CD14-positive monocyte (primary cell): ENCODE data around the gene PDE4B. TPM values are rescaled to one million over a fixed set of nuclear protein-coding genes. Genes with fewer than 3 reads are reported as not detected.

ENCODE experiments used
- DNase-seq, 3 donors: peaks; one replicate each; pipeline ENCODE4 v3.0.0-alpha.2; 2011 to 2022
- H2AFZ ChIP-seq: 2 replicates; pipeline ENCODE4 v1.6.0; 2012; ENCODE audit warnings: mild to moderate bottlenecking, low read depth, low read length, inconsistent platforms; ENCODE audit not compliant: insufficient read depth, poor library complexity, severe bottlenecking
- H3K27ac ChIP-seq, 2 donors: 1 replicate in 1 of 2; 2 replicates in 1 of 2; pipeline ENCODE4 v1.5.1; 2012 to 2013; ENCODE audit warnings: low read length in 2 of 2, control low read depth in 1 of 2, inconsistent platforms in 1 of 2, low read depth in 1 of 2, mild to moderate bottlenecking in 1 of 2
- H3K27me3 ChIP-seq, 2 donors: one replicate each; pipeline versions ENCODE4 v1.6.0 to v1.6.1; 2011 to 2013; ENCODE audit warnings: low read length in 2 of 2; ENCODE audit not compliant: control insufficient read depth in 2 of 2, insufficient read depth in 2 of 2
- H3K36me3 ChIP-seq, 2 donors: replicated peaks in 1 of 2; 1 replicate in 1 of 2; 2 replicates in 1 of 2; pipeline versions ENCODE4 v1.5.1 to v1.6.1; 2012 to 2013; ENCODE audit warnings: low read length in 2 of 2, control low read depth in 1 of 2, inconsistent platforms in 1 of 2, mild to moderate bottlenecking in 1 of 2; ENCODE audit not compliant: insufficient read depth in 2 of 2, control insufficient read depth in 1 of 2
- H3K4me1 ChIP-seq, 2 donors: 1 replicate in 1 of 2; 2 replicates in 1 of 2; pipeline versions ENCODE4 v1.5.1 to v1.6.1; 2012 to 2013; ENCODE audit warnings: low read length in 2 of 2, control low read depth in 1 of 2, inconsistent platforms in 1 of 2, mild to moderate bottlenecking in 1 of 2, moderate library complexity in 1 of 2; ENCODE audit not compliant: insufficient read depth in 2 of 2, control insufficient read depth in 1 of 2
- H3K4me2 ChIP-seq: replicated peaks from 2 replicates; pipeline ENCODE3; 2012; ENCODE audit warnings: low read length, moderate library complexity, mild to moderate bottlenecking; ENCODE audit not compliant: poor library complexity, severe bottlenecking; ENCODE audit errors: extremely low read depth
- H3K4me3 ChIP-seq, 3 experiments: fragments of 200-600 bp in 1 of 3; sonication (generic) in 1 of 3; replicated peaks in 1 of 3; 1 replicate in 2 of 3; 2 replicates in 1 of 3; pipeline ENCODE4 v1.5.1; 2011 to 2013; ENCODE audit warnings: low read length in 3 of 3, mild to moderate bottlenecking in 3 of 3, control low read depth in 2 of 3, low read depth in 2 of 3, inconsistent platforms in 1 of 3, moderate library complexity in 1 of 3
- H3K79me2 ChIP-seq: 2 replicates; pipeline ENCODE4 v1.6.0; 2012; ENCODE audit warnings: mild to moderate bottlenecking, control low read depth, inconsistent platforms, low read length, moderate library complexity; ENCODE audit not compliant: insufficient read depth
- H3K9ac ChIP-seq: 2 replicates; pipeline ENCODE4 v1.6.0; 2017; ENCODE audit warnings: low read length, mild to moderate bottlenecking; ENCODE audit not compliant: insufficient read depth, poor library complexity, severe bottlenecking
- H3K9me3 ChIP-seq, 2 donors: replicated peaks in 1 of 2; 1 replicate in 1 of 2; 2 replicates in 1 of 2; pipeline versions ENCODE4 v1.5.1 to v1.6.1; 2012 to 2013; ENCODE audit warnings: low read length in 2 of 2, control low read depth in 1 of 2; ENCODE audit not compliant: control insufficient read depth in 1 of 2, insufficient read depth in 1 of 2
- H4K20me1 ChIP-seq: 2 replicates; pipeline ENCODE4 v1.6.0; 2012; ENCODE audit warnings: mild to moderate bottlenecking, low read length, control low read depth, moderate library complexity; ENCODE audit not compliant: insufficient read depth
- H3K27ac Mint-ChIP-seq, 7 donors: one replicate each; pipeline ENCODE4 v1.8.0; 2020; ENCODE audit warnings: mild to moderate bottlenecking in 7 of 7, mixed read lengths in 7 of 7, moderate library complexity in 6 of 7, inconsistent platforms in 2 of 7
- H3K27me3 Mint-ChIP-seq, 3 donors: one replicate each; pipeline ENCODE4 v1.8.0; 2021 to 2022; ENCODE audit warnings: low read depth in 3 of 3, mild to moderate bottlenecking in 3 of 3, mixed read lengths in 3 of 3, moderate library complexity in 3 of 3, inconsistent platforms in 1 of 3
- H3K36me3 Mint-ChIP-seq, 2 donors: one replicate each; pipeline ENCODE4 v1.8.0; 2020; ENCODE audit warnings: mixed read lengths in 2 of 2, inconsistent platforms in 1 of 2, mild to moderate bottlenecking in 1 of 2
- H3K4me1 Mint-ChIP-seq: one replicate; pipeline ENCODE4 v1.8.0; 2020; ENCODE audit warnings: mild to moderate bottlenecking, mixed read lengths
- H3K4me3 Mint-ChIP-seq, 2 donors: one replicate each; pipeline ENCODE4 v1.8.0; 2020; ENCODE audit warnings: mild to moderate bottlenecking in 2 of 2, mixed read lengths in 2 of 2, moderate library complexity in 1 of 2
- H3K9me3 Mint-ChIP-seq, 7 donors: one replicate each; pipeline ENCODE4 v1.8.0; 2020 to 2022; ENCODE audit warnings: mixed read lengths in 7 of 7, mild to moderate bottlenecking in 6 of 7, moderate library complexity in 6 of 7, inconsistent platforms in 2 of 7
- CTCF ChIP-seq: fragments of 200-600 bp; IDR thresholded peaks from one replicate; pipeline ENCODE4 v1.8.0; 2022; ENCODE audit warnings: antibody characterized with exemption, mild to moderate bottlenecking
- WGBS: methylation state at CpG from one replicate; pipeline ENCODE4 v1.1.5; 2013; ENCODE audit warnings: missing lambda C conversion rate; ENCODE audit not compliant: insufficient coverage; 5-methylcytosine and 5-hydroxymethylcytosine counted together
- intact Hi-C, 2 donors: fragments of 100-400 bp; cut with micrococcal nuclease; formaldehyde crosslinking; loops; one replicate each; pipeline versions ENCODE4 v1.15.0 to v1.15.1; 2023
- polyA plus RNA-seq, 3 donors: library from polyadenylated mRNA; depleted of rRNA in 1 of 3; unstranded in 2 of 3; stranded (reverse) in 1 of 3; fragments of 300-500 nt in 2 of 3; fragments of >200 nt in 1 of 3; fragmentation: Illumina TruSeq in 2 of 3; gene quantifications; 1 replicate in 2 of 3; 2 replicates in 1 of 3; pipeline ENCODE4 v1.2.3, GENCODE V29; 2012 to 2021

The PDE4B gene
- polyA plus RNA-seq, 3 donors: 17.2 to 52.8 (median 25.2) TPM

GRCh38 chr1:66132324-66132723, 339.6 kb downstream of the PDE4B start:
- Mint-ChIP-seq H3K36me3 (no peaks in the 10 kb centered on the region), H3K27me3 (peaks cover 0 to 2% (median 0%) of the 10 kb centered on the region in 3 donors), H3K9me3 (peaks cover 0 to 2% (median 0%) of the 10 kb centered on the region in 7 donors), H3K27ac (no peak overlapping the region), H3K4me3 (no peak overlapping the region), H3K4me1 (no peaks in the 10 kb centered on the region)
- H3K4me2 ChIP-seq: no peak overlapping the region
- H4K20me1 ChIP-seq: no peaks in the 10 kb centered on the region
- no peak for DNase-seq
- H3K36me3 ChIP-seq: no peaks in the 10 kb centered on the region
- WGBS: 100% methylated on average over 2 of the region's 5 CpGs
- H3K9me3 ChIP-seq: no peaks in the 10 kb centered on the region
- H3K4me1 ChIP-seq: no peaks in the 10 kb centered on the region
- H3K27ac ChIP-seq: no peak overlapping the region
- no peaks in the 10 kb centered on the region for H3K79me2 ChIP-seq
- TF ChIP-seq CTCF: no peak
- intact Hi-C loops: no loop called here
- no peaks in the 10 kb centered on the region for H3K27me3 ChIP-seq
- no peak overlapping the region for H3K9ac ChIP-seq
- no peak overlapping the region for H3K4me3 ChIP-seq
- H2AFZ ChIP-seq: no peak overlapping the region

- Mint-ChIP-seq H3K27ac (no peak overlapping the region), H3K4me1 (no peaks in the 10 kb centered on the region), H3K4me3 (no peak overlapping the region), H3K9me3 (peaks cover 0 to 2% (median 0%) of the 10 kb centered on the region in 7 donors), H3K36me3 (no peaks in the 10 kb centered on the region), H3K27me3 (peaks cover 0 to 2% (median 0%) of the 10 kb centered on the region in 3 donors)
- Histone ChIP-seq H3K9me3 (no peaks in the 10 kb centered on the region), H3K4me1 (no peaks in the 10 kb centered on the region), H3K4me2 (no peak overlapping the region), H3K27me3 (no peaks in the 10 kb centered on the region), H4K20me1 (no peaks in the 10 kb centered on the region), H3K9ac (no peak overlapping the region), H3K36me3 (no peaks in the 10 kb centered on the region), H2AFZ (no peak overlapping the region), H3K4me3 (no peak overlapping the region), H3K79me2 (no peaks in the 10 kb centered on the region), H3K27ac (no peak overlapping the region)
- DNase-seq: no peak
- no peak for TF ChIP-seq CTCF
- intact Hi-C loops: no loop called here
- no CpG with 5 or more reads among the region's 1 CpG for WGBS
Observed at GRCh38 chr1:66134004-66134403, 341.3 kb downstream of the PDE4B start.
